ENCODE measurements around the gene GCSAM. TPM values are rescaled to one million over a fixed set of nuclear protein-coding genes. Genes with fewer than 3 reads are reported as not detected.

GCSAM gene
- total RNA-seq, 1 experiment from 2014 or later: not detected

DNA sequence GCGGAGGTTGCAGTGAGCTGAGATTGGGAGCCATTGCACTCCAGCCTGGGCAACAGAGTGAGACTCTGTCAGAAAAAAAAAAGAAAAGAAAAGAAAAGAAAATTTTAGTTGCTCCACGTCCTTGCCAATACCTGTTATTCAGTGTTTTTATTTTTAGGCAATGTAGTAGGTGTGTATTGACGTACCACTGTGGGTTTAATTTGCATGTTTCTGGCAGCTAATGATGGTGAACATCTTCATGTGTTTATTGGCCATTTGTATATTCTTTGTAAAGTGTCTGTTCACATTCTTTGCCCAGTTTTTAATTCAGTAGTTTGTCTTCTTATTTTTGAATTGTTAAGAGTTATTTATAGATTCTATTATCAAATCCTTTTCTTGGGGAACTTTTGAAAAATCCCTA, 38.1 kb upstream of the GCSAM start:
- Histone ChIP-seq H3K79me2 (ENCODE audit: low read length) (no peaks in the 10 kb centered on the region), H3K4me1 (ENCODE audit: insufficient read depth, low read length) (no peaks in the 10 kb centered on the region), H3K27ac (ENCODE audit: low read length) (no peak overlapping the region), H3K9me3 (ENCODE audit: low read length) (no peaks in the 10 kb centered on the region), H3K9ac (ENCODE audit: low read length) (no peak overlapping the region), H3K36me3 (ENCODE audit: low read depth, low read length) (no peaks in the 10 kb centered on the region), H4K20me1 (ENCODE audit: low read length) (no peaks in the 10 kb centered on the region), H3K4me2 (ENCODE audit: low read length) (no peak overlapping the region), H3K9me2 (replicated peaks; ENCODE audit: low read length) (no peaks in the 10 kb centered on the region), H3K27me3 (ENCODE audit: low read length) (no peaks in the 10 kb centered on the region), H3F3A (ENCODE audit: low read length, unreplicated experiment) (no peaks in the 10 kb centered on the region), H2AFZ (ENCODE audit: low read length) (no peak overlapping the region), H3K4me3 (ENCODE audit: low read length) (no peak overlapping the region)
- intact Hi-C loops (cut with micrococcal nuclease): no loop called here
- DNase-seq (no peak), ATAC-seq (no peak)
- TF ChIP-seq EZH2 (IDR thresholded peaks at IDR 0.05; ENCODE audit: low read length, unreplicated experiment) (no peak), EZH2phosphoT487 (IDR thresholded peaks at IDR 0.05; ENCODE audit: borderline replicate concordance, low read length) (no peak)
- TF ChIP-seq, protein P1, sequence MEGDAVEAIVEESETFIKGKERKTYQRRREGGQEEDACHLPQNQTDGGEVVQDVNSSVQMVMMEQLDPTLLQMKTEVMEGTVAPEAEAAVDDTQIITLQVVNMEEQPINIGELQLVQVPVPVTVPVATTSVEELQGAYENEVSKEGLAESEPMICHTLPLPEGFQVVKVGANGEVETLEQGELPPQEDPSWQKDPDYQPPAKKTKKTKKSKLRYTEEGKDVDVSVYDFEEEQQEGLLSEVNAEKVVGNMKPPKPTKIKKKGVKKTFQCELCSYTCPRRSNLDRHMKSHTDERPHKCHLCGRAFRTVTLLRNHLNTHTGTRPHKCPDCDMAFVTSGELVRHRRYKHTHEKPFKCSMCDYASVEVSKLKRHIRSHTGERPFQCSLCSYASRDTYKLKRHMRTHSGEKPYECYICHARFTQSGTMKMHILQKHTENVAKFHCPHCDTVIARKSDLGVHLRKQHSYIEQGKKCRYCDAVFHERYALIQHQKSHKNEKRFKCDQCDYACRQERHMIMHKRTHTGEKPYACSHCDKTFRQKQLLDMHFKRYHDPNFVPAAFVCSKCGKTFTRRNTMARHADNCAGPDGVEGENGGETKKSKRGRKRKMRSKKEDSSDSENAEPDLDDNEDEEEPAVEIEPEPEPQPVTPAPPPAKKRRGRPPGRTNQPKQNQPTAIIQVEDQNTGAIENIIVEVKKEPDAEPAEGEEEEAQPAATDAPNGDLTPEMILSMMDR (conservative IDR thresholded peaks at IDR 0.05; ENCODE audit: low read depth, low read length): no peak
- ChIA-PET POLR2A (ENCODE audit: unreplicated experiment) (no interaction called here), CTCF (no interaction called here)
- no TSS peak for BruUV-seq (replicated peaks)

DNA sequence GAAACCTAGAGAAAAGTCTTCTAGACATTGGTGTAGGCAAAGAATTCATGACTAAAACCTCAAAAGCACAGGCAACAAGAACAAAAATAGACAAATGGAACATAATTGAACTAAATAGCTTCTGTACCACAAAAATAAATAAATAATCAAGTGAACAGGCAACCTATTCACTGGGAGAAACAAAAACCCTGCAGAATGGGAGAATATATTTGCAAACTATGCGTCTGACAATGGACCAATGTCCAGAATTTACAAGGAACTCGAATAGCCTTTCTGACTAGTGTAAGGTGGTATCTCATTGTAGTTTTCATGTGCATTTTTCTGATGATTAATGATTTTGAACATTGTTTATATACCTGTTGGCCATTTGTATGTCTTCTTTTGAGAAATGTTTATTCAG, 37.0 kb upstream of the GCSAM start:
- Histone ChIP-seq H2AFZ (ENCODE audit: low read length) (no peak overlapping the region), H3K9me3 (ENCODE audit: low read length) (no peaks in the 10 kb centered on the region), H3K4me3 (ENCODE audit: low read length) (no peak overlapping the region), H4K20me1 (ENCODE audit: low read length) (no peaks in the 10 kb centered on the region), H3K36me3 (ENCODE audit: low read depth, low read length) (no peaks in the 10 kb centered on the region), H3K9me2 (replicated peaks; ENCODE audit: low read length) (no peaks in the 10 kb centered on the region), H3K4me2 (ENCODE audit: low read length) (no peak overlapping the region), H3K79me2 (ENCODE audit: low read length) (no peaks in the 10 kb centered on the region), H3K9ac (ENCODE audit: low read length) (no peak overlapping the region), H3K27ac (ENCODE audit: low read length) (no peak overlapping the region), H3K4me1 (ENCODE audit: insufficient read depth, low read length) (no peaks in the 10 kb centered on the region), H3K27me3 (ENCODE audit: low read length) (no peaks in the 10 kb centered on the region), H3F3A (ENCODE audit: low read length, unreplicated experiment) (no peaks in the 10 kb centered on the region)
- CTCF ChIA-PET: no interaction called here
- no TSS peak for BruUV-seq (replicated peaks)
- TF ChIP-seq EZH2phosphoT487 (IDR thresholded peaks at IDR 0.05; ENCODE audit: borderline replicate concordance, low read length) (no peak), EZH2 (IDR thresholded peaks at IDR 0.05; ENCODE audit: low read length, unreplicated experiment) (no peak)
- TF ChIP-seq, protein P1 (conservative IDR thresholded peaks at IDR 0.05; ENCODE audit: low read depth, low read length): no peak
- POLR2A ChIA-PET (ENCODE audit: unreplicated experiment): no interaction called here
- no peak for ATAC-seq
- no peak for DNase-seq
- intact Hi-C loops (cut with micrococcal nuclease): no loop called here

DNA sequence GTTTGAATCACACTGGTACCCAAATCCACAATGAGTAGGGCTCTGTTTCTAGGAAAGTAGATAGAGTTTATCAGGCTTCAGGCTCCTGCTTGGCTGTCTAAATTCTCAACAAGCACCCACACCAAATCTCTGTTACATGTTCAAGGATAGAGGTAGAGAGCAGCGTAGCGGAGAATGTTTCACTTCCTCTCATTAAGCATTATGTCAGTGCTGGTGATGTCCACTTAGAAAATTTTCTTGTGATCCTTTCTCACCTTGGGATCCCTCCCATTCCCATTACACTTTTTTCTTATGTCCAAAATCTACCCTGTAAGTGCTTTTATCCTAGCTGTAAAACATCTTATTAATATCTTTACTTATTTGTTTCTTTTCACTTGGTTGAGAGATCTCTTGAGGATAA, 34.7 kb upstream of the GCSAM start:
- no peak overlapping the region for H3K4me2 ChIP-seq (ENCODE audit: low read length)
- DNase-seq: no peak
- no peaks in the 10 kb centered on the region for H3K36me3 ChIP-seq (ENCODE audit: low read depth, low read length)
- H3K4me1 ChIP-seq (ENCODE audit: insufficient read depth, low read length): no peaks in the 10 kb centered on the region
- no peaks in the 10 kb centered on the region for H3K9me3 ChIP-seq (ENCODE audit: low read length)
- no peaks in the 10 kb centered on the region for H3K27me3 ChIP-seq (ENCODE audit: low read length)
- no peak for ATAC-seq
- no peaks in the 10 kb centered on the region for H3F3A ChIP-seq (ENCODE audit: low read length, unreplicated experiment)
- H3K79me2 ChIP-seq (ENCODE audit: low read length): no peaks in the 10 kb centered on the region
- H3K4me3 ChIP-seq (ENCODE audit: low read length): no peak overlapping the region
- no peak for TF ChIP-seq EZH2 (IDR thresholded peaks at IDR 0.05; ENCODE audit: low read length, unreplicated experiment)
- no peak for TF ChIP-seq EZH2phosphoT487 (IDR thresholded peaks at IDR 0.05; ENCODE audit: borderline replicate concordance, low read length)
- TF ChIP-seq, protein P1 (conservative IDR thresholded peaks at IDR 0.05; ENCODE audit: low read depth, low read length): no peak
- H3K9ac ChIP-seq (ENCODE audit: low read length): no peak overlapping the region
- H4K20me1 ChIP-seq (ENCODE audit: low read length): no peaks in the 10 kb centered on the region
- H3K9me2 ChIP-seq (replicated peaks; ENCODE audit: low read length): no peaks in the 10 kb centered on the region
- H3K27ac ChIP-seq (ENCODE audit: low read length): no peak overlapping the region
- intact Hi-C loops (cut with micrococcal nuclease): no loop called here
- H2AFZ ChIP-seq (ENCODE audit: low read length): no peak overlapping the region
- ChIA-PET CTCF (no interaction called here), POLR2A (ENCODE audit: unreplicated experiment) (no interaction called here)
- BruUV-seq (replicated peaks): no TSS peak

Data from PC-3 (cell line).